NCI-H82 treated with DMSO at 0.1 percent for 48 hours (cell line): ENCODE measurements around the gene SLC26A11.
"Not testable (repeated sequence)": the region's sequence is repeated elsewhere in the genome, so short reads cannot be mapped to it uniquely, and the experiment has no call there.

Experiments
- DNase-seq: peaks from one replicate; lab custom pipeline; 2025; ENCODE audit not compliant: unreplicated experiment; lab: John Stamatoyannopoulos, UW

The SLC26A11 gene

GRCh38 chr17:80260791-80261158, 40.5 kb downstream of the SLC26A11 start, which contains the start of gene RNF213:
RNF213 (plus strand) TSS chr17:80260852; CDS start chr17:80263682, 2,830 bp downstream.
- no peak for DNase-seq

- peak; percentile 48 for DNase-seq
These were observed 41.1 kb downstream of the SLC26A11 start for GRCh38 chr17:80261159-80261894.

GRCh38 chr17:80261895-80262279, 41.7 kb downstream of the SLC26A11 start:
- DNase-seq, result no peak

- DNase-seq, result no peak
These were observed 42.1 kb downstream of the SLC26A11 start for GRCh38 chr17:80262291-80262690.

- no peak for DNase-seq
These were observed 42.6 kb downstream of the SLC26A11 start for GRCh38 chr17:80262775-80263244.

GRCh38 chr17:80263253-80264204, 43.3 kb downstream of the SLC26A11 start:
- DNase-seq, result no peak

- DNase-seq, result no peak
These were observed 44.2 kb downstream of the SLC26A11 start for GRCh38 chr17:80264205-80265075.

- no peak for DNase-seq
These were observed 45.2 kb downstream of the SLC26A11 start for GRCh38 chr17:80265205-80266068.

- no peak for DNase-seq
These were observed 47.2 kb downstream of the SLC26A11 start for GRCh38 chr17:80267391-80267790.

- DNase-seq, result no peak
These were observed 48.2 kb downstream of the SLC26A11 start for GRCh38 chr17:80268427-80268826.

GRCh38 chr17:80269405-80269807, 49.2 kb downstream of the SLC26A11 start:
- DNase-seq, result no peak

GRCh38 chr17:80270104-80270503, 49.9 kb downstream of the SLC26A11 start:
- peak; percentile 36 for DNase-seq

- DNase-seq, result peak; percentile 38
These were observed 50.6 kb downstream of the SLC26A11 start for GRCh38 chr17:80270836-80271235.

GRCh38 chr17:80272366-80272765, 52.1 kb downstream of the SLC26A11 start:
- DNase-seq, result peak; percentile 78

- DNase-seq, result no peak
These were observed 54.1 kb downstream of the SLC26A11 start for GRCh38 chr17:80274331-80274730.

- DNase-seq, result no peak
These were observed 54.7 kb downstream of the SLC26A11 start for GRCh38 chr17:80274871-80275449.

GRCh38 chr17:80275857-80276256, 55.6 kb downstream of the SLC26A11 start:
- not testable (repeated sequence) for DNase-seq

- DNase-seq, result no peak
These were observed 57.8 kb downstream of the SLC26A11 start for GRCh38 chr17:80277751-80278671.
